ENCODE data around the gene KCTD3. TPM values are rescaled to one million over a fixed set of nuclear protein-coding genes. Genes with fewer than 3 reads are reported as not detected.

Gene KCTD3
- total RNA-seq, 1 donor from 2014 or later, result 50.5 TPM

DNA sequence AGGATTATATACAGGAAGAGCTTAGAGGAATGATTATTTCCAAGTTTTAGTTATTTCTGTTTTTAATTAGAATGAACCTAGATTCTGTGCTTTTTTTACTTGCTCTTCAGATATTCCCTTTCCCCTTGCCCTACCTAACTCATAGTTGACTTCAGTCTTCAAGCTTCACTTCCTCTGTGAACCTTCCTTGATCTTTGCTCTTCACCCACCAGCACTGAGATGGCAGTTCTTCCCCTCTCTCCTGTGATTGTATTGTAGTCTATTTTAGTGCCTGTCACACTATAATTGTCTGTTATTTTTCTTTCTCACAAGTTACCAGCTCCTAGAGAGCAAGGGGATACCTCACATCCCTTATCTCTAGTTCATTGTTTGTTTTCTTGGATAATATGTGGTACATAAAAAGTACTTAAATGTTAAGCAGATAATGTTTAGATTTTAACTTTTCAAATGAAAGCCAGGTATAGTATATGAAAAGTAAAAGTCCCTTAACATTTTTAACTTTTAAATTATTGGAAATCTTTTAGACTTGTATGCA is 33.2 kb downstream of the KCTD3 start:
- Mint-ChIP-seq H3K36me3 (peaks cover 42% of the 10 kb centered on the region), H3K9me3 (peaks cover 3% of the 10 kb centered on the region), H3K4me3 (no peak overlapping the region), H3K27me3 (ENCODE audit: low read depth) (no peaks in the 10 kb centered on the region), H3K4me1 (peaks cover 38% of the 10 kb centered on the region), H3K27ac (peak overlapping the region; percentile 66)
- no peak for TF ChIP-seq CTCF (IDR thresholded peaks at IDR 0.05; ENCODE audit: unreplicated experiment)
- no peak for DNase-seq (ENCODE audit: low spot score in 2 of 2, unreplicated experiment in 2 of 2)

DNA sequence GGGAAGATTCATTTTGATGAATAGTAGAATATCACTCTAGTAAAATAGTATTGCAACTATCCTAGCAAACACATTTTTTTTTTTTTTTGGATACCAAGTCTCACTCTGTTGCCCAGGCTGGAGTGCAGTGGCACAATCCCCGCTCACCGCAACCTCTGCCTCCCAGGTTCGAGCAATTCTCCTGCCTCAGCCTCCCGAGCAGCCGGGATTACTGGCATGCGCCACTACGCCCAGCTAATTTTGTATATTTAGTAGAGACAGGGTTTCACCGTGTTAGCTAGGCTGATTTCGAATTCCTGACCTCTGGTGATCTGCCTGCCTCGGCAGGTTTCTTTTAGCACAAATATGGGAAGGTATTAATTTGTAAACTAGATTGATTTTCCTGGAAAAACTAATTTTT is 33.8 kb downstream of the KCTD3 start:
- Mint-ChIP-seq H3K36me3 (peaks cover 42% of the 10 kb centered on the region), H3K27me3 (ENCODE audit: low read depth) (no peaks in the 10 kb centered on the region), H3K4me3 (no peak overlapping the region), H3K4me1 (peaks cover 36% of the 10 kb centered on the region), H3K27ac (no peak overlapping the region), H3K9me3 (peaks cover 3% of the 10 kb centered on the region)
- TF ChIP-seq CTCF (IDR thresholded peaks at IDR 0.05; ENCODE audit: unreplicated experiment), result no peak
- no peak for DNase-seq (ENCODE audit: low spot score in 2 of 2, unreplicated experiment in 2 of 2)

GRCh38 chr1:215601276-215601675 is 34.2 kb downstream of the KCTD3 start:
- DNase-seq (ENCODE audit: low spot score in 2 of 2, unreplicated experiment in 2 of 2), result no peak
- Mint-ChIP-seq H3K27ac (no peak overlapping the region), H3K36me3 (peaks cover 39% of the 10 kb centered on the region), H3K4me3 (no peak overlapping the region), H3K4me1 (peaks cover 40% of the 10 kb centered on the region), H3K9me3 (peaks cover 3% of the 10 kb centered on the region), H3K27me3 (ENCODE audit: low read depth) (no peaks in the 10 kb centered on the region)
- TF ChIP-seq CTCF (IDR thresholded peaks at IDR 0.05; ENCODE audit: unreplicated experiment), result no peak

GRCh38 chr1:215603319-215603718 is 36.2 kb downstream of the KCTD3 start:
- Mint-ChIP-seq H3K9me3 (peaks cover 2% of the 10 kb centered on the region), H3K27me3 (ENCODE audit: low read depth) (no peaks in the 10 kb centered on the region), H3K4me1 (peaks cover 43% of the 10 kb centered on the region), H3K27ac (peak overlapping the region; percentile 48), H3K36me3 (peaks cover 25% of the 10 kb centered on the region), H3K4me3 (no peak overlapping the region)
- no peak for TF ChIP-seq CTCF (IDR thresholded peaks at IDR 0.05; ENCODE audit: unreplicated experiment)
- no peak for DNase-seq (ENCODE audit: low spot score in 2 of 2, unreplicated experiment in 2 of 2)

DNA sequence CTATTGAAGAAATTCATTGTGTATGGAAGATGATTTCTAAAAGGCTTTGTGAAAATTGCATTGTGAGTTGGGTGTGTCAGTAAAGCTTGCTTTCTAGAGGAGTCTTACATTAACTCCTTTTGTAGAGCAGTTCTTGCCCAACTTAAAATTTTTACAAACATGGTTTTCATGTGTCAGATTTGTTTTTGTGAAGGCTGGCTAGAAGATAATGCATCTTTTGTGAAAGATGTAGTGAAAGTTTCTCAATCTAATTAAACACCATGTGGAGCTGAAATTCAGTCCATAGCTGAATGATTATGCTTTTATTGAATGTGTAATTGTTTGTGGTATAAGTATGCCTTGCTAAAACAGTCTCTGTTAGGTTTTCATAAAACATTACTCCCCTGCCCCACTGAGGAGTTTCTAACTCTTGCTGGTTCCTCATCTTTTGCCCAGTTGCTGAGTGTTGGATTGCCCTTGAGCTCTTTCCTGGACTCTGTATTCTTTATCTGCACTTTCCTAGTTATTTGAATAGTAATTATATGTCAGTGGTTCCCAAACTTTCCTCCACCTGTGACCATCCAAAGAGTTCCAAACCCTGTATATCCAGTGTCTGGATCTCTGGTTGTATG is 38.0 kb downstream of the KCTD3 start:
- DNase-seq (ENCODE audit: low spot score in 2 of 2, unreplicated experiment in 2 of 2), result no peak
- peaks cover 36% of the 10 kb centered on the region for H3K4me1 Mint-ChIP-seq
- no peak overlapping the region for H3K4me3 Mint-ChIP-seq
- H3K36me3 Mint-ChIP-seq, result peaks cover 29% of the 10 kb centered on the region
- H3K27me3 Mint-ChIP-seq (ENCODE audit: low read depth), result no peaks in the 10 kb centered on the region
- TF ChIP-seq CTCF (IDR thresholded peaks at IDR 0.05; ENCODE audit: unreplicated experiment), result no peak
- no peak overlapping the region for H3K27ac Mint-ChIP-seq
- no peaks in the 10 kb centered on the region for H3K9me3 Mint-ChIP-seq

Data from mesothelial cell of epicardium (in vitro differentiated cells).